CD4-positive, alpha-beta T cell (primary cell): ENCODE measurements around the gene SNTG2. TPM values are rescaled to one million over a fixed set of nuclear protein-coding genes. Genes with fewer than 3 reads are reported as not detected.

Source experiments
- ATAC-seq: fragments of 200-7000 bp; cut with Tn5 transposase; one replicate; pipeline ENCODE4 v1.10.0; 2022; ENCODE audit warnings: mild to moderate bottlenecking; ENCODE audit not compliant: poor library complexity
- CTCF ChIA-PET: fragments of 350-600 bp; sonication (Branson Sonifier 250); formaldehyde crosslinking; loops from one replicate; lab custom pipeline; 2021; ENCODE audit warnings: antibody characterized with exemption, inconsistent platforms; lab: Charles Lee
- POLR2A ChIA-PET: fragments of 350-600 bp; sonication (Branson Sonifier 250); formaldehyde crosslinking; loops from one replicate; lab custom pipeline; 2021; ENCODE audit warnings: antibody characterized with exemption, inconsistent platforms; lab: Charles Lee
- DNase-seq, 14 experiments: peaks; one replicate each; pipeline ENCODE4 v3.0.0-alpha.2; 2013 to 2020; ENCODE audit warnings: mixed read lengths in 2 of 14
- H3K27ac ChIP-seq, 2 donors: one replicate each; pipeline versions ENCODE4 v1.5.1 to v1.7.0; 2013; ENCODE audit warnings: low read length in 2 of 2, low read depth in 1 of 2, mild to moderate bottlenecking in 1 of 2
- H3K27me3 ChIP-seq, 2 experiments: 1 replicate in 1 of 2; 2 replicates in 1 of 2; pipeline versions ENCODE4 v1.6.1 to v1.7.0; 2013; ENCODE audit warnings: low read length in 2 of 2, control low read depth in 1 of 2, mild to moderate bottlenecking in 1 of 2, moderate library complexity in 1 of 2; ENCODE audit not compliant: insufficient read depth in 2 of 2, control insufficient read depth in 1 of 2
- H3K36me3 ChIP-seq: one replicate; pipeline ENCODE4 v1.6.1; 2013; ENCODE audit warnings: low read length, control low read depth; ENCODE audit not compliant: insufficient read depth
- H3K4me1 ChIP-seq: one replicate; pipeline ENCODE4 v1.6.1; 2013; ENCODE audit warnings: low read length, control low read depth; ENCODE audit not compliant: insufficient read depth
- H3K4me3 ChIP-seq: one replicate; pipeline ENCODE4 v1.5.1; 2013; ENCODE audit warnings: mild to moderate bottlenecking, low read length, moderate library complexity
- H3K9me3 ChIP-seq, 2 experiments: 1 replicate in 1 of 2; 2 replicates in 1 of 2; pipeline versions ENCODE4 v1.6.1 to v1.7.0; 2013; ENCODE audit warnings: low read length in 2 of 2, mild to moderate bottlenecking in 2 of 2, control low read depth in 1 of 2, moderate library complexity in 1 of 2; ENCODE audit not compliant: control insufficient read depth in 1 of 2, insufficient read depth in 1 of 2
- H3K27ac Mint-ChIP-seq: one replicate; pipeline ENCODE4 v1.8.0; 2020; ENCODE audit warnings: mixed read lengths
- H3K27me3 Mint-ChIP-seq: one replicate; pipeline ENCODE4 v1.8.0; 2021; ENCODE audit warnings: mixed read lengths
- H3K36me3 Mint-ChIP-seq: one replicate; pipeline ENCODE4 v1.8.0; 2021; ENCODE audit warnings: low read depth, mixed read lengths
- H3K4me1 Mint-ChIP-seq: one replicate; pipeline ENCODE4 v1.8.0; 2021; ENCODE audit warnings: low read depth, mixed read lengths
- H3K4me3 Mint-ChIP-seq: one replicate; pipeline ENCODE4 v1.8.0; 2020; ENCODE audit warnings: mild to moderate bottlenecking, mixed read lengths
- H3K9me3 Mint-ChIP-seq: one replicate; pipeline ENCODE4 v1.8.0; 2020; ENCODE audit warnings: mixed read lengths
- intact Hi-C, 2 experiments: fragments of 100-400 bp; cut with DNase I in 1 of 2; cut with micrococcal nuclease in 1 of 2; formaldehyde crosslinking; loops; one replicate each; pipeline versions ENCODE4 v1.15.1 to v1.9.0; 2023 to 2025; cut with DNase I, micrococcal nuclease
- total RNA-seq, 174 experiments: library from RNA in 2 of 174; stranded (reverse) in 2 of 174; gene quantifications; one replicate each; pipeline ENCODE4 v1.2.3 and lab custom pipeline; 2021 to 2026
- TF ChIP-seq, protein P1 (sequence below): fragments of 200-600 bp; IDR thresholded peaks from one replicate; pipeline ENCODE4 v1.8.0; 2022; ENCODE audit warnings: antibody characterized with exemption, mild to moderate bottlenecking

Gene SNTG2
- total RNA-seq, 2 experiments from 2014 or later = 1.1 to 1.5 TPM

- no peaks in the 10 kb centered on the region for H3K9me3 Mint-ChIP-seq
- POLR2A ChIA-PET = no interaction called here
Measured at GRCh38 chr2:929011-929735, 21.5 kb upstream of the SNTG2 start.

DNA sequence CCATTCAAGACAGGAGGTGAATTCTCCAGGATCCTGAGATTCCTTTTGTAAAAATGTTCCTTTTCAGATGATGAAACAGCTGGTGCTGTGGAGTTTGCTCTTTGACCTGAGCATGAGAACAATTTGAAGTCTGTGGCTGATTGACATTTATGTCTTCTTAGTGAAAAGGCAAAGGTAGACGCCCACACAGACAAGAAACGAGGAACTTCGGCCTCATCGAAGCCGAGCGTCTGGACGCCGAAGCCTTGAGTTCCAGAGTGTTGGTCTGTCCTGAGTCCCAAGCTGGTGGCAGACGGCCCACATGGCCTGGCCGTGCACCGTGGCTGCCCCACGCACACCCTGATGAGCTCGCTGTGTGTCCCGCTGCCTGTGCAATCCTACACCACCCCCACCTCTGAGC, 20.7 kb upstream of the SNTG2 start:
- TF ChIP-seq, protein P1, sequence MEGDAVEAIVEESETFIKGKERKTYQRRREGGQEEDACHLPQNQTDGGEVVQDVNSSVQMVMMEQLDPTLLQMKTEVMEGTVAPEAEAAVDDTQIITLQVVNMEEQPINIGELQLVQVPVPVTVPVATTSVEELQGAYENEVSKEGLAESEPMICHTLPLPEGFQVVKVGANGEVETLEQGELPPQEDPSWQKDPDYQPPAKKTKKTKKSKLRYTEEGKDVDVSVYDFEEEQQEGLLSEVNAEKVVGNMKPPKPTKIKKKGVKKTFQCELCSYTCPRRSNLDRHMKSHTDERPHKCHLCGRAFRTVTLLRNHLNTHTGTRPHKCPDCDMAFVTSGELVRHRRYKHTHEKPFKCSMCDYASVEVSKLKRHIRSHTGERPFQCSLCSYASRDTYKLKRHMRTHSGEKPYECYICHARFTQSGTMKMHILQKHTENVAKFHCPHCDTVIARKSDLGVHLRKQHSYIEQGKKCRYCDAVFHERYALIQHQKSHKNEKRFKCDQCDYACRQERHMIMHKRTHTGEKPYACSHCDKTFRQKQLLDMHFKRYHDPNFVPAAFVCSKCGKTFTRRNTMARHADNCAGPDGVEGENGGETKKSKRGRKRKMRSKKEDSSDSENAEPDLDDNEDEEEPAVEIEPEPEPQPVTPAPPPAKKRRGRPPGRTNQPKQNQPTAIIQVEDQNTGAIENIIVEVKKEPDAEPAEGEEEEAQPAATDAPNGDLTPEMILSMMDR = no peak

More at GRCh38 chr2:929011-929735, 21.5 kb upstream of the SNTG2 start:
- intact Hi-C loops = no loop called here
- ATAC-seq (no peak), DNase-seq (no peak)
- Histone ChIP-seq H3K4me3 (no peak overlapping the region), H3K36me3 (no peaks in the 10 kb centered on the region), H3K27ac (no peak overlapping the region), H3K27me3 (no peaks in the 10 kb centered on the region), H3K4me1 (no peaks in the 10 kb centered on the region), H3K9me3 (peaks cover 0 to 6% of the 10 kb centered on the region in 2 experiments)
- Mint-ChIP-seq H3K36me3 (no peaks in the 10 kb centered on the region), H3K27me3 (peaks cover 12% of the 10 kb centered on the region), H3K27ac (no peak overlapping the region), H3K4me3 (no peak overlapping the region), H3K4me1 (no peaks in the 10 kb centered on the region)
- CTCF ChIA-PET = no interaction called here
- TF ChIP-seq, protein P1 = no peak

GRCh38 chr2:930935-931334, 19.7 kb upstream of the SNTG2 start:
- peaks cover 0 to 6% of the 10 kb centered on the region in 2 experiments for H3K9me3 ChIP-seq
- ATAC-seq (no peak), DNase-seq (no peak)
- no peaks in the 10 kb centered on the region for H3K36me3 ChIP-seq
- no peak overlapping the region for H3K27ac ChIP-seq
- ChIA-PET POLR2A (no interaction called here), CTCF (no interaction called here)
- Mint-ChIP-seq H3K9me3 (no peaks in the 10 kb centered on the region), H3K27me3 (no peaks in the 10 kb centered on the region), H3K36me3 (no peaks in the 10 kb centered on the region), H3K4me1 (no peaks in the 10 kb centered on the region), H3K4me3 (no peak overlapping the region), H3K27ac (no peak overlapping the region)
- intact Hi-C loops = no loop called here
- H3K27me3 ChIP-seq = no peaks in the 10 kb centered on the region
- H3K4me3 ChIP-seq = no peak overlapping the region
- TF ChIP-seq, protein P1 = no peak
- H3K4me1 ChIP-seq = no peaks in the 10 kb centered on the region

More for the DNA sequence above, 20.7 kb upstream of the SNTG2 start:
- ChIA-PET CTCF (no interaction called here), POLR2A (no interaction called here)
- Mint-ChIP-seq H3K27ac (no peak overlapping the region), H3K4me3 (no peak overlapping the region), H3K9me3 (no peaks in the 10 kb centered on the region), H3K4me1 (no peaks in the 10 kb centered on the region), H3K27me3 (peaks cover 7% of the 10 kb centered on the region), H3K36me3 (no peaks in the 10 kb centered on the region)
- no peaks in the 10 kb centered on the region for H3K27me3 ChIP-seq
- H3K9me3 ChIP-seq = peaks cover 0 to 6% of the 10 kb centered on the region in 2 experiments
- DNase-seq (no peak), ATAC-seq (no peak)
- H3K27ac ChIP-seq = no peak overlapping the region
- no peak overlapping the region for H3K4me3 ChIP-seq
- no peaks in the 10 kb centered on the region for H3K4me1 ChIP-seq
- H3K36me3 ChIP-seq = no peaks in the 10 kb centered on the region
- intact Hi-C loops = no loop called here
